HepG2 (cell line): ENCODE data around the gene EGFL8. TPM values are rescaled to one million over a fixed set of nuclear protein-coding genes. Genes with fewer than 3 reads are reported as not detected.

Experiments used
- CEBPZ ChIP-seq: IDR thresholded peaks from 2 replicates; pipeline ENCODE4 v1.6.1; 2012; ENCODE audit warnings: low read length, improper control_type of control experiment
- CENPX ChIP-seq: sonication (generic); formaldehyde crosslinking; IDR thresholded peaks from 2 replicates; pipeline ENCODE4 v1.9.0; 2021; ENCODE audit warnings: mild to moderate bottlenecking, missing genetic modification reagents, moderate library complexity
- CHCHD3 ChIP-seq: sonication (generic); formaldehyde crosslinking; IDR thresholded peaks from 2 replicates; pipeline ENCODE4 v1.8.0; 2022; ENCODE audit warnings: mild to moderate bottlenecking, missing genetic modification reagents, moderate library complexity
- DBP ChIP-seq: sonication (generic); formaldehyde crosslinking; IDR thresholded peaks from 2 replicates; pipeline ENCODE4 v1.4.0; 2020; ENCODE audit warnings: missing genetic modification reagents; ENCODE audit errors: not compliant biosample characterization
- KLF13 ChIP-seq: sonication (generic); formaldehyde crosslinking; IDR thresholded peaks from 2 replicates; pipeline ENCODE4 v1.4.0; 2020; ENCODE audit warnings: mild to moderate bottlenecking, missing genetic modification reagents
- LCORL ChIP-seq, 2 experiments: fragments of 450-650 bp in 1 of 2; sonication (generic) in 1 of 2; formaldehyde crosslinking in 1 of 2; IDR thresholded peaks; 2 replicates each; pipeline versions ENCODE4 v1.5.0 to v1.6.1; 2017 to 2020; ENCODE audit warnings: antibody characterized with exemption in 1 of 2, missing genetic modification reagents in 1 of 2
- MYNN ChIP-seq: sonication (generic); formaldehyde crosslinking; IDR thresholded peaks from 2 replicates; pipeline ENCODE4 v1.4.0; 2020; ENCODE audit warnings: mild to moderate bottlenecking, low read depth, missing genetic modification reagents
- NPAS2 ChIP-seq: sonication (generic); formaldehyde crosslinking; IDR thresholded peaks from 2 replicates; pipeline ENCODE4 v1.8.0; 2022; ENCODE audit warnings: mild to moderate bottlenecking, missing genetic modification reagents, borderline replicate concordance
- PHB2 ChIP-seq: fragments of 450-650 bp; IDR thresholded peaks from 2 replicates; pipeline ENCODE4 v1.6.1; 2018; ENCODE audit not compliant: partially characterized antibody
- RBM22 ChIP-seq: fragments of 200-400 bp; formaldehyde crosslinking; optimal IDR thresholded peaks from 2 replicates; pipeline ENCODE3; 2017; ENCODE audit warnings: mild to moderate bottlenecking, low read length, moderate library complexity
- RBM39 ChIP-seq: fragments of 200-400 bp; formaldehyde crosslinking; IDR thresholded peaks from one replicate; pipeline ENCODE4 v1.6.1; 2018; ENCODE audit warnings: antibody characterized with exemption, mild to moderate bottlenecking, low read depth, low read length; ENCODE audit not compliant: poor library complexity, severe bottlenecking
- RNF2 ChIP-seq: fragments of 450-650 bp; conservative IDR thresholded peaks from 2 replicates; pipeline ENCODE4 v1.6.1; 2016; ENCODE audit warnings: low read depth
- SIN3A ChIP-seq: IDR thresholded peaks from 2 replicates; pipeline ENCODE4 v1.6.1; 2011; ENCODE audit warnings: low read depth, mild to moderate bottlenecking, control low read depth, low read length, borderline replicate concordance
- SRSF1 ChIP-seq: fragments of 200-400 bp; formaldehyde crosslinking; optimal IDR thresholded peaks from 2 replicates; pipeline ENCODE3; 2017; ENCODE audit warnings: mild to moderate bottlenecking, low read depth, low read length, moderate library complexity
- TBX3 ChIP-seq: fragments of 450-650 bp; IDR thresholded peaks from 2 replicates; pipeline ENCODE4 v1.6.1; 2017; ENCODE audit warnings: antibody characterized with exemption, mild to moderate bottlenecking, inconsistent platforms, borderline replicate concordance
- ZNF329 ChIP-seq: sonication (generic); formaldehyde crosslinking; IDR thresholded peaks from 2 replicates; pipeline ENCODE4 v1.9.0; 2021; ENCODE audit warnings: low read depth, mild to moderate bottlenecking, missing genetic modification reagents
- ZNF335 ChIP-seq: sonication (generic); formaldehyde crosslinking; IDR thresholded peaks from 2 replicates; pipeline ENCODE4 v1.4.0; 2020; ENCODE audit warnings: missing genetic modification reagents
- ZNF510 ChIP-seq: sonication (generic); formaldehyde crosslinking; IDR thresholded peaks from 2 replicates; pipeline ENCODE4 v1.4.0; 2020; ENCODE audit warnings: low read depth, mild to moderate bottlenecking, missing genetic modification reagents
- ZNF547 ChIP-seq: sonication (generic); formaldehyde crosslinking; IDR thresholded peaks from 2 replicates; pipeline ENCODE4 v1.5.1; 2020; ENCODE audit warnings: mild to moderate bottlenecking, missing genetic modification reagents
- ZNF687 ChIP-seq: sonication (generic); formaldehyde crosslinking; IDR thresholded peaks from 2 replicates; pipeline ENCODE4 v1.5.1; 2020; ENCODE audit warnings: mild to moderate bottlenecking, missing genetic modification reagents, moderate library complexity
- ZSCAN9 ChIP-seq: IDR thresholded peaks from 2 replicates; pipeline ENCODE4 v1.6.1; 2016; ENCODE audit warnings: borderline replicate concordance
- polyA plus RNA-seq, 8 experiments: library from polyadenylated mRNA; depleted of rRNA in 3 of 8; stranded (reverse) in 7 of 8; unstranded in 1 of 8; fragments of >200 nt; fragmentation: Illumina TruSeq in 4 of 8; extraction: Trizol in 4 of 8; gene quantifications; 2 replicates each; pipeline versions ENCODE4 v1.2.1 to v1.2.3, GENCODE V29; 2011 to 2016; ENCODE audit warnings: low read depth in 4 of 8, missing spikeins in 1 of 8, mixed read lengths in 1 of 8; ENCODE audit not compliant: insufficient read depth in 1 of 8
- total RNA-seq, 5 experiments: library from RNA; depleted of rRNA; stranded (reverse); fragments of >200 nt; fragmentation: Illumina TruSeq; extraction: Trizol; gene quantifications; 2 replicates each; pipeline ENCODE4 v1.2.3, GENCODE V29; 2016; ENCODE audit warnings: low read depth in 1 of 5

Gene EGFL8
- total and polyA plus RNA-seq, 2 of the 13 experiments (the other 11 are each of a cell fraction or from before 2014, with no cell fraction given), result 10.0 to 11.5 TPM

- TF ChIP-seq MYNN (CRISPR knock-in tag) (no peak; the same call in 1 of the 2 replicates), ZSCAN9 (CRISPR knock-in tag) (no peak), KLF13 (CRISPR knock-in tag) (no peak), ZNF335 (CRISPR knock-in tag) (no peak; the same call in 1 of the 2 replicates), RBM22 (no peak), SIN3A (peak; percentile 59), PHB2 (no peak), CEBPZ (no peak), ZNF687 (CRISPR knock-in tag) (peak; percentile 79), CHCHD3 (0 out of 2 replicates have a peak, but pooled peaks have one; percentile 32), CENPX (CRISPR knock-in tag) (no peak), RBM39 (no peak), SRSF1 (peak; percentile 99), ZNF547 (CRISPR knock-in tag) (no peak; the same call in 1 of the 2 replicates), ZNF510 (CRISPR knock-in tag) (peak; percentile 77; the same call in 1 of the 2 replicates), LCORL (IDR thresholded peaks at IDR 0.05) (no peak), LCORL (CRISPR knock-in tag; IDR thresholded peaks at IDR 0.05) (peak; percentile 66; the same call in 1 of the 2 replicates), NPAS2 (CRISPR knock-in tag) (no peak), RNF2 (no peak), DBP (CRISPR knock-in tag) (no peak), ZNF329 (CRISPR knock-in tag) (0 out of 2 replicates have a peak, but pooled peaks have one; percentile 37), TBX3 (0 out of 2 replicates have a peak, but pooled peaks have one; percentile 8)
Measured at GRCh38 chr6:32175711-32176475, 11.5 kb downstream of the EGFL8 start, which contains the start of gene AGPAT1 (continued).
